Measurements from ENCODE around the gene SLC38A4. TPM values are rescaled to one million over a fixed set of nuclear protein-coding genes. Genes with fewer than 3 reads are reported as not detected.

Gene SLC38A4
- total RNA-seq, 3 donors from 2014 or later (not counting 1 experiment from before 2014, with no cell fraction given) = not detected

GRCh38 chr12:46832130-46832704 lies 6.4 kb upstream of the SLC38A4 start:
- no peak overlapping the region for H3K27ac Mint-ChIP-seq
- ATAC-seq = no peak
- peaks cover 12 to 14% of the 10 kb centered on the region in 2 donors for H3K4me1 Mint-ChIP-seq
- peaks cover 51 to 85% of the 10 kb centered on the region in 2 donors for H3K27me3 Mint-ChIP-seq (ENCODE audit: low read depth in 2 of 2)
- no peaks in the 10 kb centered on the region for H3K36me3 Mint-ChIP-seq
- no peak for DNase-seq
- peaks cover 30% of the 10 kb centered on the region for H3K27me3 ChIP-seq (ENCODE audit: control insufficient read depth, insufficient read depth, low read length)
- H3K4me3 ChIP-seq (ENCODE audit: low read length) = no peak overlapping the region
- no peak for TF ChIP-seq CTCF (IDR thresholded peaks at IDR 0.05)
- H3K27ac ChIP-seq (ENCODE audit: low read length) = no peak overlapping the region
- 59% methylated on average over 15 of the region's 16 CpGs for WGBS (ENCODE audit: insufficient coverage)
- no peak overlapping the region for H3K4me3 Mint-ChIP-seq
- no peaks in the 10 kb centered on the region for H3K36me3 ChIP-seq (ENCODE audit: control insufficient read depth, insufficient read depth, low read length)
- H3K4me1 ChIP-seq (ENCODE audit: control insufficient read depth, insufficient read depth, low read length) = peaks cover 10% of the 10 kb centered on the region
- intact Hi-C loops (cut with micrococcal nuclease) = no loop called here
- no peaks in the 10 kb centered on the region for H3K9me3 ChIP-seq (ENCODE audit: control insufficient read depth, insufficient read depth, low read length)
- H3K9me3 Mint-ChIP-seq = no peaks in the 10 kb centered on the region

DNA sequence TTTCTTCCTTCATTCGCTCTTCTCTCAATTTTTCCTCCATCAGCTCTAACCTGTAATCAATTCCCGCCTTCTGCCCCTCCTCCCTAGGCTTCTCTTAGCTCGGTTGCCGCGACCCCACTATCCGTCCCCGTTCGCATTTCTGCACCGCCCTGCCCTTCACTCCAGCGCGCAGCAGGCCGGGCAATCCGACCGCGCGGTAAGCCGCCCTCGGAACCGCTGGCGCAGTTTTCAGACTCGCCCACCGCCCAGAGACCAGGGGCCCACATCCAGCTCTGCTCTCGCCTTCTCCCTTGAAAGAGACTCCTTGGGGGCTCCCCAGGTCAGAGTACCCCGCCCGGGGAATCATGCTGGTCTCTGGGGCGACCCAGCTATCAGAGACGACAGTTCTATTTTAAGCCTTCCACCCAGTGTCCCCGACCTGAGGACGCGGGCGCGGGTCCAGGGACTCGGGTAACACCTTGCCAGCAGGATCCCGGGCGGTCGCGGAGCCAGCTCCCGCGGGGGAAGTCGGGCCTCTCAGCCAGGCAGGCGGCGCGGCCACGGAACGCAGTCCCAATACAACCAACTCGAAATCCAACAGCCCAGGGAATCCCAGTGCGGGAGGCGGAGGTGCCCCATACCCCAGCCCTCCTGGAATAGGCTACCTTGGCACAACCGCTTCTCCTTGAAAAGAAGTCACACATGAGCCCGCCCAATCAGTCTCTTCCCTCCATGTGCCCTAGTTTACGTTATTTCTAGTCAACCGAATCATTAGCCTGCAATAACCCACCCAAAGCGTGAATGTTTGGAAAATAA lies 5.7 kb upstream of the SLC38A4 start:
- Histone ChIP-seq H3K36me3 (ENCODE audit: control insufficient read depth, insufficient read depth, low read length) (no peaks in the 10 kb centered on the region), H3K9me3 (ENCODE audit: control insufficient read depth, insufficient read depth, low read length) (no peaks in the 10 kb centered on the region), H3K4me1 (ENCODE audit: control insufficient read depth, insufficient read depth, low read length) (peaks cover 10% of the 10 kb centered on the region), H3K27me3 (ENCODE audit: control insufficient read depth, insufficient read depth, low read length) (peaks cover 35% of the 10 kb centered on the region), H3K27ac (ENCODE audit: low read length) (no peak overlapping the region), H3K4me3 (ENCODE audit: low read length) (no peak overlapping the region)
- Mint-ChIP-seq H3K9me3 (no peaks in the 10 kb centered on the region), H3K4me1 (peaks cover 12 to 14% of the 10 kb centered on the region in 2 donors), H3K27ac (no peak overlapping the region), H3K27me3 (ENCODE audit: low read depth in 2 of 2) (peaks cover 45 to 85% of the 10 kb centered on the region in 2 donors), H3K4me3 (no peak overlapping the region), H3K36me3 (no peaks in the 10 kb centered on the region)
- no peak for ATAC-seq
- intact Hi-C loops (cut with micrococcal nuclease) = no loop called here
- DNase-seq = no peak
- WGBS (ENCODE audit: insufficient coverage) = 4% methylated on average over 51 of the region's 53 CpGs
- TF ChIP-seq CTCF (IDR thresholded peaks at IDR 0.05) = no peak

DNA sequence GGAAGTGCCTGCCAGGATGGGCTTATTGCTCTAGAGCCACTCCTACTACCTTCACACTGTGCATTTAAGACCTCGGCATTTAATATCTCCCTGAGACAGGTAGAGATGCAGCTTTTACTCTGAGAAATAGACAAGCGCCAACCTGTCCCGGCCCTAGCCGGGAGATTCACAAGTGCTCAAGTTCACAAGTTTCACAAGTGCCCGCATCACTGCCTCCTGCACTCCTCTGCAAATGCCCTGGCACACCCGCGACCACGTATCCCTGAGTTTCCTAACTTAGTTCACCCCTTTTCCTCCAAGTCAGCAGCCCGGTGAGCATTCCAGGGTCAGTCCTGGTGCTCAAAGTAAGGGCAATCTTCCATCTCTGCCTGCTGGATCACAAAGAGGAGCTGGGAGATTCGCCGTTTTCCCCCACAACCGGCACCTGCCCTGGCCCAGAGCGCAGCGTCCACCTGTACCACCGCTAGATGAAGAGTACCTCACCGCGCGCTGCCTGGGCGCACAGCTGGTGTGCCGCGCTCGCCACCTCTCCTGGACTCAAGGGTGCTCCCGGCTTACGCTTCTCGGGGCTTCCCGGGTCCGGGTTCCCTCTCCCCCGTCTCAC lies 5.0 kb upstream of the SLC38A4 start:
- no peaks in the 10 kb centered on the region for H3K36me3 Mint-ChIP-seq
- H3K9me3 Mint-ChIP-seq = no peaks in the 10 kb centered on the region
- no peak overlapping the region for H3K27ac Mint-ChIP-seq
- H3K27me3 Mint-ChIP-seq (ENCODE audit: low read depth in 2 of 2) = peaks cover 51 to 89% of the 10 kb centered on the region in 2 donors
- H3K27ac ChIP-seq (ENCODE audit: low read length) = no peak overlapping the region
- peaks cover 35% of the 10 kb centered on the region for H3K27me3 ChIP-seq (ENCODE audit: control insufficient read depth, insufficient read depth, low read length)
- 10% methylated on average over 28 of the region's 28 CpGs for WGBS (ENCODE audit: insufficient coverage)
- ATAC-seq = no peak
- intact Hi-C loops (cut with micrococcal nuclease) = no loop called here
- H3K4me3 Mint-ChIP-seq = no peak overlapping the region
- peaks cover 10% of the 10 kb centered on the region for H3K4me1 ChIP-seq (ENCODE audit: control insufficient read depth, insufficient read depth, low read length)
- H3K36me3 ChIP-seq (ENCODE audit: control insufficient read depth, insufficient read depth, low read length) = no peaks in the 10 kb centered on the region
- no peak for DNase-seq
- H3K4me1 Mint-ChIP-seq = peaks cover 14% of the 10 kb centered on the region in 2 donors
- no peak for TF ChIP-seq CTCF (IDR thresholded peaks at IDR 0.05)
- H3K4me3 ChIP-seq (ENCODE audit: low read length) = no peak overlapping the region
- H3K9me3 ChIP-seq (ENCODE audit: control insufficient read depth, insufficient read depth, low read length) = no peaks in the 10 kb centered on the region
